GM12892 (cell line): ENCODE results near the gene UTP18.
"Not testable (repeated sequence)": the region's sequence is repeated elsewhere in the genome, so short reads cannot be mapped to it uniquely, and the experiment has no call there.

Experiments
- DNase-seq: peaks from one replicate; pipeline ENCODE4 v3.0.0; 2011; ENCODE audit not compliant: insufficient read length
- FAIRE-seq: peaks from 2 replicates; lab custom pipeline; 2011; peaks lifted over from hg19 to GRCh38; lab: Jason Lieb, UNC
- POLR2A ChIP-seq: IDR thresholded peaks from 2 replicates; pipeline ENCODE4 v1.6.1; 2011; ENCODE audit warnings: low read depth, low read length, control low read depth
- POLR2AphosphoS5 ChIP-seq: IDR thresholded peaks from 2 replicates; pipeline ENCODE4 v1.6.1; 2011; ENCODE audit warnings: low read depth, low read length, control low read depth
- TAF1 ChIP-seq: IDR thresholded peaks from 2 replicates; pipeline ENCODE4 v1.6.1; 2011; ENCODE audit warnings: low read depth, mild to moderate bottlenecking, control low read depth, low read length, borderline replicate concordance

Gene UTP18

GRCh38 chr17:51299859-51300258 lies 39.5 kb downstream of the UTP18 start:
- TF ChIP-seq POLR2A (no peak), TAF1 (no peak), POLR2AphosphoS5 (no peak)
- FAIRE-seq (no peak), DNase-seq (no peak)

- no peak for FAIRE-seq
- no peak for TF ChIP-seq TAF1
- TF ChIP-seq POLR2A: no peak
- TF ChIP-seq POLR2AphosphoS5: no peak
- no peak for DNase-seq
These were observed 44.8 kb downstream of the UTP18 start for GRCh38 chr17:51305182-51305581.

- DNase-seq, FAIRE-seq: not testable (repeated sequence)
These were observed 51.7 kb downstream of the UTP18 start for GRCh38 chr17:51312003-51312402.

- FAIRE-seq (no peak), DNase-seq (no peak)
- TF ChIP-seq TAF1 (no peak), POLR2A (no peak), POLR2AphosphoS5 (no peak)
These were observed 58.8 kb downstream of the UTP18 start for GRCh38 chr17:51319186-51319585.

- TF ChIP-seq POLR2AphosphoS5: no peak
- no peak for TF ChIP-seq TAF1
- DNase-seq: no peak
- FAIRE-seq: peak; percentile 53
These were observed 62.2 kb downstream of the UTP18 start for GRCh38 chr17:51322390-51323029.

GRCh38 chr17:51325471-51325870 lies 65.1 kb downstream of the UTP18 start:
- TF ChIP-seq POLR2A (no peak), POLR2AphosphoS5 (no peak), TAF1 (no peak)
- FAIRE-seq (no peak), DNase-seq (no peak)

GRCh38 chr17:51330861-51331503 lies 70.6 kb downstream of the UTP18 start:
- not testable (repeated sequence) for FAIRE-seq, DNase-seq

- TF ChIP-seq POLR2AphosphoS5: no peak
- no peak for TF ChIP-seq POLR2A
- no peak for TF ChIP-seq TAF1
- FAIRE-seq: no peak
- no peak for DNase-seq
These were observed 74.8 kb downstream of the UTP18 start for GRCh38 chr17:51335006-51335590.

GRCh38 chr17:51335883-51336822 lies 75.8 kb downstream of the UTP18 start:
- TF ChIP-seq POLR2AphosphoS5 (no peak), TAF1 (no peak), POLR2A (no peak)
- FAIRE-seq (no peak), DNase-seq (no peak)

GRCh38 chr17:51341457-51341856 lies 81.1 kb downstream of the UTP18 start:
- DNase-seq (no peak), FAIRE-seq (no peak)
- TF ChIP-seq TAF1: no peak
- TF ChIP-seq POLR2A: no peak
- no peak for TF ChIP-seq POLR2AphosphoS5

- DNase-seq: no peak
- no peak for FAIRE-seq
- no peak for TF ChIP-seq TAF1
- no peak for TF ChIP-seq POLR2AphosphoS5
- TF ChIP-seq POLR2A: no peak
These were observed 81.9 kb downstream of the UTP18 start for GRCh38 chr17:51342257-51342656.

- no peak for TF ChIP-seq TAF1
- no peak for TF ChIP-seq POLR2AphosphoS5
- TF ChIP-seq POLR2A: no peak
- FAIRE-seq: no peak
- DNase-seq: no peak
These were observed 84.2 kb downstream of the UTP18 start for GRCh38 chr17:51344532-51344931.
